Measurements from ENCODE around the gene PPP1R36.

The PPP1R36 gene

DNA sequence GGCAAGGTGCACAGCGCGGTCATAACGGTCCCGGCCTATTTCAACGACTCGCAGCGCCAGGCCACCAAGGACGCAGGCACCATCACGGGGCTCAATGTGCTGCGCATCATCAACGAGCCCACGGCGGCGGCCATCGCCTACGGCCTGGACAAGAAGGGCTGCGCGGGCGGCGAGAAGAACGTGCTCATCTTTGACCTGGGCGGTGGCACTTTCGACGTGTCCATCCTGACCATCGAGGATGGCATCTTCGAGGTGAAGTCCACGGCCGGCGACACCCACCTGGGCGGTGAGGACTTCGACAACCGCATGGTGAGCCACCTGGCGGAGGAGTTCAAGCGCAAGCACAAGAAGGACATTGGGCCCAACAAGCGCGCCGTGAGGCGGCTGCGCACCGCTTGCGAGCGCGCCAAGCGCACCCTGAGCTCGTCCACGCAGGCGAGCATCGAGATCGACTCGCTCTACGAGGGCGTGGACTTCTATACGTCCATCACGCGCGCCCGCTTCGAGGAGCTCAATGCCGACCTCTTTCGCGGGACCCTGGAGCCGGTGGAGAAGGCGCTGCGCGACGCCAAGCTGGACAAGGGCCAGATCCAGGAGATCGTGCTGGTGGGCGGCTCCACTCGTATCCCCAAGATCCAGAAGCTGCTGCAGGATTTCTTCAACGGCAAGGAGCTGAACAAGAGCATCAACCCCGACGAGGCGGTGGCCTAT lies 8.3 kb upstream of the PPP1R36 start:
- TF ChIP-seq, protein P1, sequence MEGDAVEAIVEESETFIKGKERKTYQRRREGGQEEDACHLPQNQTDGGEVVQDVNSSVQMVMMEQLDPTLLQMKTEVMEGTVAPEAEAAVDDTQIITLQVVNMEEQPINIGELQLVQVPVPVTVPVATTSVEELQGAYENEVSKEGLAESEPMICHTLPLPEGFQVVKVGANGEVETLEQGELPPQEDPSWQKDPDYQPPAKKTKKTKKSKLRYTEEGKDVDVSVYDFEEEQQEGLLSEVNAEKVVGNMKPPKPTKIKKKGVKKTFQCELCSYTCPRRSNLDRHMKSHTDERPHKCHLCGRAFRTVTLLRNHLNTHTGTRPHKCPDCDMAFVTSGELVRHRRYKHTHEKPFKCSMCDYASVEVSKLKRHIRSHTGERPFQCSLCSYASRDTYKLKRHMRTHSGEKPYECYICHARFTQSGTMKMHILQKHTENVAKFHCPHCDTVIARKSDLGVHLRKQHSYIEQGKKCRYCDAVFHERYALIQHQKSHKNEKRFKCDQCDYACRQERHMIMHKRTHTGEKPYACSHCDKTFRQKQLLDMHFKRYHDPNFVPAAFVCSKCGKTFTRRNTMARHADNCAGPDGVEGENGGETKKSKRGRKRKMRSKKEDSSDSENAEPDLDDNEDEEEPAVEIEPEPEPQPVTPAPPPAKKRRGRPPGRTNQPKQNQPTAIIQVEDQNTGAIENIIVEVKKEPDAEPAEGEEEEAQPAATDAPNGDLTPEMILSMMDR (IDR thresholded peaks at IDR 0.05; ENCODE audit: control insufficient read depth, insufficient read depth, low read depth, low read length, missing control alignments): peak; percentile 15
- no peak for DNase-seq (ENCODE audit: low read depth)
- peak overlapping the region; percentile 61 for H3K4me3 ChIP-seq (ENCODE audit: control insufficient read depth, low read depth, low read length)

DNA sequence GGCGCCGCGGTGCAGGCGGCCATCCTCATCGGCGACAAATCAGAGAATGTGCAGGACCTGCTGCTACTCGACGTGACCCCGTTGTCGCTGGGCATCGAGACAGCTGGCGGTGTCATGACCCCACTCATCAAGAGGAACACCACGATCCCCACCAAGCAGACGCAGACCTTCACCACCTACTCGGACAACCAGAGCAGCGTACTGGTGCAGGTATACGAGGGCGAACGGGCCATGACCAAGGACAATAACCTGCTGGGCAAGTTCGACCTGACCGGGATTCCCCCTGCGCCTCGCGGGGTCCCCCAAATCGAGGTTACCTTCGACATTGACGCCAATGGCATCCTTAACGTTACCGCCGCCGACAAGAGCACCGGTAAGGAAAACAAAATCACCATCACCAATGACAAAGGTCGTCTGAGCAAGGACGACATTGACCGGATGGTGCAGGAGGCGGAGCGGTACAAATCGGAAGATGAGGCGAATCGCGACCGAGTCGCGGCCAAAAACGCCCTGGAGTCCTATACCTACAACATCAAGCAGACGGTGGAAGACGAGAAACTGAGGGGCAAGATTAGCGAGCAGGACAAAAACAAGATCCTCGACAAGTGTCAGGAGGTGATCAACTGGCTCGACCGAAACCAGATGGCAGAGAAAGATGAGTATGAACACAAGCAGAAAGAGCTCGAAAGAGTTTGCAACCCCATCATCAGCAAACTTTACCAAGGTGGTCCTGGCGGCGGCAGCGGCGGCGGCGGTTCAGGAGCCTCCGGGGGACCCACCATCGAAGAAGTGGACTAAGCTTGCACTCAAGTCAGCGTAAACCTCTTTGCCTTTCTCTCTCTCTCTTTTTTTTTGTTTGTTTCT lies 7.6 kb upstream of the PPP1R36 start:
- TF ChIP-seq, protein P1 (IDR thresholded peaks at IDR 0.05; ENCODE audit: control insufficient read depth, insufficient read depth, low read depth, low read length, missing control alignments): no peak
- DNase-seq (ENCODE audit: low read depth): no peak
- peak overlapping the region; percentile 61 for H3K4me3 ChIP-seq (ENCODE audit: control insufficient read depth, low read depth, low read length)

DNA sequence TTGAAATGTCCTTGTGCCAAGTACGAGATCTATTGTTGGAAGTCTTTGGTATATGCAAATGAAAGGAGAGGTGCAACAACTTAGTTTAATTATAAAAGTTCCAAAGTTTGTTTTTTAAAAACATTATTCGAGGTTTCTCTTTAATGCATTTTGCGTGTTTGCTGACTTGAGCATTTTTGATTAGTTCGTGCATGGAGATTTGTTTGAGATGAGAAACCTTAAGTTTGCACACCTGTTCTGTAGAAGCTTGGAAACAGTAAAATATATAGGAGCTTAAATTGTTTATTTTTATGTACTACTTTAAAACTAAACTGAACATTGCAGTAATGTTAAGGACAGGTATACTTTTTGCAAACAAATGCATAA lies 6.9 kb upstream of the PPP1R36 start:
- H3K4me3 ChIP-seq (ENCODE audit: control insufficient read depth, low read depth, low read length): peak overlapping the region; percentile 61
- TF ChIP-seq, protein P1 (IDR thresholded peaks at IDR 0.05; ENCODE audit: control insufficient read depth, insufficient read depth, low read depth, low read length, missing control alignments): no peak
- DNase-seq (ENCODE audit: low read depth): no peak

DNA sequence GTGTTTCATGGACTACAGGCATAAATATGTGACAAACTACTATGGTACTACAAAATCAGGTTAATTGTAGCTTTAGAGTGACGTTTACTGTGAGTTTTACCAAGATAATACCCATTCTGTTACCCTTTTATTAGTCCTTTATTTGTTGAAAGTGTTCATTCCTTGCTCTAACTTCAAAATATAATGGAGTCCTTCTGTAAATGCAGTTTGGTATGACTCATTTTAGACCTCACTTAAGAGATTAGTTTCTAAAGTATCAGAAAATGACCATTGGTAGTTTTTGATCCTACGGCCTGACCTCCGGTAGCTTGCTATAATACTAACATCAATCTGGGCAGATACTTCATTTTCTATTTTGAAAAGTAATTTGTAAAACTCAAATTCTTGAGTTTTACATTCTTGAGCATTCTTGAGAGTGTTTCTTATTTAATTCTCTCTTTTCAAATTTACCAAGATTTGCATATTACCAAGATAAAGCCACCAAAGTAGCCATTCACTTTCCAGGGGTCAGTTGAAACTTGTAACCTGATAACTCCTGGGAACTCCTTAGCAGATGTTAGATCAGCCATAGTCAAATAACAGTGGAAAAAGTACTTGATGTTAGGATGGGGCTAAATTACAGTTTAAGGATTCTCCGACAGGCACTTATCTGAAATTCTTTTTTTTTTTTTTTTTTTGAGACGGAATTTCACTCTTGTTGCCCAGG lies 5.0 kb upstream of the PPP1R36 start:
- DNase-seq (ENCODE audit: low read depth): no peak
- TF ChIP-seq, protein P1 (IDR thresholded peaks at IDR 0.05; ENCODE audit: control insufficient read depth, insufficient read depth, low read depth, low read length, missing control alignments): no peak
- no peak overlapping the region for H3K4me3 ChIP-seq (ENCODE audit: control insufficient read depth, low read depth, low read length)

DNA sequence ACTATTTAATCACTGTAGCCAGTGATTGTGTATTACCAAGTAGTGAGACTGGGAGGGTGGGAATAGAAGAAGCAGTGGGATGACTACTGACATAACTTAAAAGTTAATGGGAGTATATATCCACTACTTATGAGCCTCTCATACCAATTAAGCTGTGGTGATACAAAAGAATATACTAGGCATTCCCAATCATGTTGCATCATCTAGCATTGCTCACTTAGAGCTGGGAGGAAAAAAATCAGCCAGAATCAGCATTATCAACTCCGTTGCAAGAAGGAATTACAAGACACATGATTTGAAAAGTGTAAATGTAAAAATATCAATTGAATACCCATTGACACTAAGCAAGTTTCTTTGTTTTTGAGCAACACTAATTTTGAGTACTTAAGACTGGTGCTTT lies 745 bp upstream of the PPP1R36 start:
- H3K4me3 ChIP-seq (ENCODE audit: control insufficient read depth, low read depth, low read length): no peak overlapping the region
- TF ChIP-seq, protein P1 (IDR thresholded peaks at IDR 0.05; ENCODE audit: control insufficient read depth, insufficient read depth, low read depth, low read length, missing control alignments): no peak
- no peak for DNase-seq (ENCODE audit: low read depth)

DNA sequence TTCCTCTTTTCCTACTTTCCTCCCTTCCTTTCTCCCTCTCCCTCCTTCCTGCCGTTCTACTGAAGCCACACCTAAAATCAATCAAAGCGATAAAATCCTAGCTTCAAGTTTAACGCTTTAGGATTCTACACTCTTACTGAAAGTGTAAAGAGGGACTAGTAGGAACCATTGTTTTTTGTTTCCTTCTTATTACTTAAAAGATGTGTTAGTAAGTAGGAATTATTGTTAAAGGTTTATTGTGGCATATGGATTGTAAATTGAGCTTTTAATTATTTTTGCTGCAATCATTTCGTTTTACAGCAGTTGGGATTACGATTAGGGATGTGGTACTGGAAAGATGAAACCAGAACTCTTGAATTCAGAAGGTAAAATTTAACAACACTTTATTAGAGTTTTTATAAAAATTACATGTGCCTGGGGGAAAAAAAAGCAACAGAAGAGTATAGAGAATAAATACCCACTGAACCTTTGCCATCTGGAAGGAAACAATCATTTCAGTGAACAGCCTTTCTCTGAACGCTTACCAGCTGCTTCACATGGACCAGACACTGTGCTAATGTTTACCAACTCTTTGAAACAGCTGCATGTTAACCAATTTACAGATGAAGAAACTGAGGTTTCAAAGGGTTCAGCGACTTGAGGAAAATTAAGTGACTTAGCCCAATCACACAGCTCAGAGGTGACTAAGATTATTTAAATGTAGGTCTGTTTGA lies 1.0 kb downstream of the PPP1R36 start:
- TF ChIP-seq, protein P1 (IDR thresholded peaks at IDR 0.05; ENCODE audit: control insufficient read depth, insufficient read depth, low read depth, low read length, missing control alignments): no peak
- H3K4me3 ChIP-seq (ENCODE audit: control insufficient read depth, low read depth, low read length): no peak overlapping the region
- no peak for DNase-seq (ENCODE audit: low read depth)

All from AG09309 (cell line).